ENCODE results near the gene GRID2.

- TF ChIP-seq POLR2A (IDR thresholded peaks at IDR 0.05; ENCODE audit: low read length) (no peak), GATA1 (IDR thresholded peaks at IDR 0.05; ENCODE audit: low read depth, low read length) (no peak)
Observed at GRCh38 chr4:92368653-92369052, 64.9 kb downstream of the GRID2 start.

All from erythroblast (primary cell).